ENCODE data around the gene SPEF2.

DNA sequence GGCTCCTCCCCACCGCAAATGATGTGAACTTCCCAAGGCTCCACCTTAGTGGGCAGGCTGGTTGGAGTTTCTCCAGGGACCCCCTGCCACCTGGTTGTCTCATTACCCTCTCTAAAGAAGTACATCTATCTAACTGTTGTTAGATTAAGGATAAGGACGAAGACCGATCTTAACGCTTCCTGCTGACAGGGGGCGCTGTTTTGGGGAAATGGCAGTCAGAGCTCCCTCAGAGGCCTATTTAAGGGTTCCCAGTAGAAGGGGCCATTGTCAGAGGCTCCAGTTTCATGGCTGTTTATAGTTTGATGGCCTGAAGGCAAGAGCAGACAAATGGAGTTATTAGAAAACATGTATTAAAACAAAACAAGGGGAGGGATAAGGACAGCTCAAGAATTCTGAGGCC lies 100.1 kb downstream of the SPEF2 start:
- no peak for TF ChIP-seq POLR2AphosphoS5 (IDR thresholded peaks at IDR 0.05; ENCODE audit: low read depth, low read length)
- TF ChIP-seq POLR2A (IDR thresholded peaks at IDR 0.05; ENCODE audit: low read depth, low read length) = no peak

Data from GM12892 (cell line).